Psoas muscle (tissue), 8 donors: ENCODE measurements around the gene ADAMTS8. TPM values are rescaled to one million over a fixed set of nuclear protein-coding genes. Genes with fewer than 3 reads are reported as not detected.

ENCODE experiments used
- ATAC-seq, 4 donors: fragments of 200-7000 bp; cut with Tn5 transposase; one replicate each; pipeline ENCODE4 v1.9.1; 2020; ENCODE audit warnings: moderate library complexity in 3 of 4, mild to moderate bottlenecking in 2 of 4
- DNase-seq, 2 donors: peaks; one replicate each; pipeline ENCODE4 v3.0.0-alpha.2; 2020
- H3K27ac ChIP-seq: fragments of 200-600 bp; one replicate; pipeline ENCODE4 v1.8.0; 2022
- H3K27me3 ChIP-seq, 3 donors: fragments of 200-600 bp in 1 of 3; one replicate each; pipeline versions ENCODE4 v1.6.1 to v1.8.0; 2013 to 2022; ENCODE audit warnings: low read length in 2 of 3, mild to moderate bottlenecking in 2 of 3, moderate library complexity in 1 of 3; ENCODE audit not compliant: insufficient read depth in 3 of 3
- H3K36me3 ChIP-seq, 2 donors: fragments of 200-600 bp in 1 of 2; one replicate each; pipeline versions ENCODE4 v1.6.1 to v1.8.0; 2013 to 2022; ENCODE audit warnings: low read depth in 1 of 2, mild to moderate bottlenecking in 1 of 2, moderate library complexity in 1 of 2; ENCODE audit not compliant: insufficient read depth in 1 of 2
- H3K4me1 ChIP-seq: fragments of 200-600 bp; one replicate; pipeline ENCODE4 v1.8.0; 2022
- H3K4me3 ChIP-seq: fragments of 200-600 bp; one replicate; pipeline ENCODE4 v1.8.0; 2022; ENCODE audit warnings: mild to moderate bottlenecking
- H3K9me3 ChIP-seq: fragments of 200-600 bp; one replicate; pipeline ENCODE4 v1.8.0; 2022
- CTCF ChIP-seq: fragments of 200-600 bp; IDR thresholded peaks from one replicate; pipeline ENCODE4 v1.8.0; 2022; ENCODE audit warnings: antibody characterized with exemption
- WGBS, 3 donors: extraction: QIAGEN DNeasy Blood & Tissue Kit; methylation state at CpG; one replicate each; pipeline versions ENCODE4 v1.1.6 to v1.1.7; 2013; 5-methylcytosine and 5-hydroxymethylcytosine counted together
- intact Hi-C, 2 donors: fragments of 100-400 bp; cut with DNase I; formaldehyde crosslinking; loops; one replicate each; pipeline versions ENCODE4 v1.11.0 to v1.14.2; 2022
- long read RNA-seq, 2 donors: library from polyadenylated mRNA; unstranded; transcript quantifications; one replicate each; pipeline ENCODE4 v2.0.0, GENCODE V29; 2021
- polyA plus RNA-seq, 3 donors: library from polyadenylated mRNA; stranded (reverse); fragments of 200-250 nt; gene quantifications; one replicate each; pipeline ENCODE4 v1.2.3, GENCODE V29; 2013
- total RNA-seq, 4 donors: library from RNA; stranded (reverse); fragmentation: NEBNext Ultra II Directional in 2 of 4; extraction: Animal tissue kit (Norgen Biotek cat#: 25700) in 2 of 4; gene quantifications; one replicate each; pipeline versions ENCODE4 v1.2.1 to v1.2.4, GENCODE V29; 2021 to 2023
- donor health status: healthy with polysubstance abuse.
- donor health status: DM: no; HTN: no; CAD: no; lungs with moderate emphysema.
- donor health status: Bipolar disorder and iron deficiency.
- donor health status: healthy.
- donor health status: DM: yes; HTN: yes; CAD: no.
- donor health status: DM: no; HTN: no; CAD: no.
- donor health status: DM: no; HTN: no; CAD: no.
- donor health status: DM: yes; HTN: yes; CAD: no.

The ADAMTS8 gene
- total RNA-seq (1 to 10 TPM in 1 of 4 donors, under 1 TPM in 2, not detected in 1; 0.14 to 1.2 (median 0.79) TPM), polyA plus RNA-seq (under 1 TPM; 0.12 to 0.42 (median 0.23) TPM)
- long read RNA-seq, donor 1, full-length matches to known transcripts, result 5 of 7 reads
- long read RNA-seq, donor 1, partial matches to known transcripts, result 1 of 7 reads
- long read RNA-seq, donor 1, other reads (novel, unspliced or antisense), result 1 of 7 reads
- long read RNA-seq, donor 2, result 0 reads

GRCh38 chr11:130428316-130429119 lies at the start of gene ADAMTS8:
TSS of gene ADAMTS8 (minus strand) at chr11:130428609. CDS start at chr11:130428286, 323 bp downstream.
- Histone ChIP-seq H3K4me3 (peak within 1 kb of the TSS; percentile 63), H3K36me3 (no peaks in the 10 kb centered on the region), H3K27me3 (peaks cover 0 to 37% (median 14%) of the 10 kb centered on the region in 3 donors), H3K9me3 (no peaks in the 10 kb centered on the region), H3K4me1 (peaks cover 15% of the 10 kb centered on the region), H3K27ac (no peak within 1 kb of the TSS)
- 4 to 14% (median 13%) methylated on average over 28 to 64 of the region's 64 CpGs for WGBS, 3 donors
- ATAC-seq (peak in 1 of 4 donors; percentile 28), DNase-seq (no peak)
- intact Hi-C loops, result loop anchor here in 1 of 2 donors (5.0 kb wide), 1 partner anchor 216 kb away; no protein-coding TSS in a partner anchor
- no peak for TF ChIP-seq CTCF

GRCh38 chr11:130477586-130478203 lies 49.3 kb upstream of the ADAMTS8 start:
- Histone ChIP-seq H3K4me1 (peaks cover 17% of the 10 kb centered on the region), H3K27ac (peak overlapping the region; percentile 58), H3K4me3 (no peak overlapping the region), H3K36me3 (peaks cover 0 to 5% of the 10 kb centered on the region in 2 donors), H3K9me3 (no peaks in the 10 kb centered on the region), H3K27me3 (no peaks in the 10 kb centered on the region)
- intact Hi-C loops, result no loop called here
- no peak for TF ChIP-seq CTCF
- DNase-seq (no peak), ATAC-seq (peak in 1 of 4 donors; percentile 11)
- WGBS, 3 donors, result 56 to 59% (median 57%) methylated on average over 6 of the region's 6 CpGs

DNA sequence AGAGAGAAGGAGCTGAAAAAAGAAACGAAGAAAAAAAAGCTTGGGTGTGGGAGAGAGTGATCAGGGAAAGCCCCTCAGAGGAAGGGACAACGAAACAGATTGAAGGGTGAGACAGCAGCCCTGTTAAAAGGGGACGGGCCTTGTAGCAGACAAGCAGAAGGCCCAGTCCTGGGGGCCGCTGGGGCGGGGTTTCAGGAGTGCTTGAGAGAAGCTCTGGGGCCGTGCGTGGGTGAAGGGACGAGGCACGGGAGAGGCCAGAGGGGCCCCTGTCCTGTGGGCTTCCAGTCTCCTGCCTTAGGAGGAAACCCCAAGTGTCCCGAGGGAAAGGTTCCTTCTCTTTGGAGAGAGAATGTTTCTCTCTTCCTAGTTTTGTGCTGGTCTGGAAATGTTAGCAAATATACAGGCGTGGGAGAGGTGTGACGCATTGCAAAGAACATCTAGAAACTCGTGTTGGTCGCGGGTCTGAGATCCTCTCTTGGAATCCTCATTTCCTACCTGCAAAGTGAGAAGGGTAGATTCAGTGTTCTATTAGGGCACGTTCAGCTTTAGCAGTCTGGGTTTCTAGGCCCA lies 48.6 kb upstream of the ADAMTS8 start:
- no peaks in the 10 kb centered on the region for H3K9me3 ChIP-seq
- intact Hi-C loops, result no loop called here
- no peak for ATAC-seq
- H3K27me3 ChIP-seq, result no peaks in the 10 kb centered on the region
- peaks cover 0 to 5% of the 10 kb centered on the region in 2 donors for H3K36me3 ChIP-seq
- peak overlapping the region; percentile 58 for H3K27ac ChIP-seq
- 74 to 85% (median 77%) methylated on average over 16 of the region's 16 CpGs for WGBS, 3 donors
- no peak for TF ChIP-seq CTCF
- no peak for DNase-seq
- no peak overlapping the region for H3K4me3 ChIP-seq
- H3K4me1 ChIP-seq, result peaks cover 17% of the 10 kb centered on the region

DNA sequence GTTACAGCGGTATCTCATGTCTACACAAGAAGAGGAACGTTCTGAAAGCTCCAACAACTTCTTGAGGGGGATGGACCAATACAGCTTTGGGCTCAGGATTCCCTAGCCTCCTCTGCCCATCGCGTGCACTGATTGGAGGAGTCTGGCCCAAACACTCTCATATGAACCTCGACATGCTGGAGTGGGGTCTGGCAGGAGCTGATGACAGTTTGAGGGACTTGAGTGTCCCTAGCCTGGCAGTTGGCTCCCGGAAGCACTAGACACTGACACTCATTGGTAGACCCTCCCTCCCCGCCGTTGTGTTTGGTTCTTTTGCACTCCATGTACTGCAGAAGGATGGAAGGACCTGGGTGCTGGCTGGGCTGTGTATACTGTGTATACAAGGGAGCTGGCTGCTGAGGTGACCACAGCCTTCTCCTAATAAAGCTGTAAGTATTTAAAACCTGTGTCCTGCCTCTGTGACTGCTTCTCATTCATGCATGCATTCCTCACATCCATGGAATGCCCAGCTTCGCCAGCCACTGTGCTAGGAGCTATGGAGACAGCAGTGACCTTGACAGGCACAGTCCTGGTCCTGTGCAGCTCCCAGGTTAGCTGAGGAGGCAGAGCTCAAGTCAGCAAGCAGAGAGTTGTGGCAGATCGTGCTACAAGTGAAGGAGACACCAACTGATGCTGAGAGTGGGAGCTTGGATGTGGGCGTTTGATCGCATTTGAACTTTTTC lies 48.0 kb upstream of the ADAMTS8 start:
- DNase-seq (no peak), ATAC-seq (peak in 1 of 4 donors; percentile 26)
- no peaks in the 10 kb centered on the region for H3K27me3 ChIP-seq
- H3K36me3 ChIP-seq, result peaks cover 0 to 5% of the 10 kb centered on the region in 2 donors
- peaks cover 17% of the 10 kb centered on the region for H3K4me1 ChIP-seq
- intact Hi-C loops, result no loop called here
- no peaks in the 10 kb centered on the region for H3K9me3 ChIP-seq
- 73 to 80% (median 75%) methylated on average over 12 of the region's 12 CpGs for WGBS, 3 donors
- H3K27ac ChIP-seq, result no peak overlapping the region
- no peak overlapping the region for H3K4me3 ChIP-seq
- TF ChIP-seq CTCF, result no peak
